B cell (primary cell): ENCODE data around the gene FSHR. TPM values are rescaled to one million over a fixed set of nuclear protein-coding genes. Genes with fewer than 3 reads are reported as not detected.

Experiments used
- ATAC-seq: fragments of 200-7000 bp; cut with Tn5 transposase; one replicate; pipeline ENCODE4 v1.10.0; 2021; ENCODE audit warnings: low read depth, mild to moderate bottlenecking, moderate number of reproducible peaks, moderate library complexity
- CTCF ChIA-PET: fragments of 350-600 bp; sonication (Branson Sonifier 250); formaldehyde crosslinking; loops from one replicate; lab custom pipeline; 2021; ENCODE audit warnings: antibody characterized with exemption, inconsistent platforms; lab: Charles Lee
- POLR2A ChIA-PET: fragments of 350-600 bp; sonication (Branson Sonifier 250); formaldehyde crosslinking; loops from one replicate; lab custom pipeline; 2021; ENCODE audit warnings: antibody characterized with exemption; lab: Charles Lee
- DNase-seq: peaks from one replicate; pipeline ENCODE4 v3.0.0; 2013
- H2AFZ ChIP-seq: 2 replicates; pipeline ENCODE4 v1.6.1; 2012; ENCODE audit warnings: mild to moderate bottlenecking, low read depth, low read length; ENCODE audit not compliant: insufficient read depth, poor library complexity, severe bottlenecking
- H3K27ac ChIP-seq, 2 donors: 1 replicate in 1 of 2; 2 replicates in 1 of 2; pipeline ENCODE4 v1.5.1; 2012 to 2013; ENCODE audit warnings: low read length in 2 of 2, mild to moderate bottlenecking in 2 of 2, moderate library complexity in 1 of 2
- H3K27me3 ChIP-seq, 4 experiments: fragments of 200-600 bp in 1 of 4; sonication (generic) in 1 of 4; replicated peaks in 1 of 4; 1 replicate in 2 of 4; 2 replicates in 2 of 4; pipeline versions ENCODE4 v1.6.1 to v1.7.0; 2013 to 2016; ENCODE audit warnings: low read length in 3 of 4, mild to moderate bottlenecking in 2 of 4, mixed read lengths in 1 of 4, moderate library complexity in 1 of 4; ENCODE audit not compliant: insufficient read depth in 4 of 4, control insufficient read depth in 3 of 4; ENCODE audit errors: control extremely low read depth in 1 of 4
- H3K36me3 ChIP-seq, 2 experiments: replicated peaks in 1 of 2; 1 replicate in 1 of 2; 2 replicates in 1 of 2; pipeline versions ENCODE4 v1.6.1 to v1.7.1; 2013; ENCODE audit warnings: low read length in 1 of 2; ENCODE audit not compliant: insufficient read depth in 2 of 2, control insufficient read depth in 1 of 2; ENCODE audit errors: control extremely low read depth in 1 of 2, extremely low read depth in 1 of 2
- H3K4me1 ChIP-seq, 2 donors: fragments of 200-600 bp in 1 of 2; sonication (generic) in 1 of 2; 1 replicate in 1 of 2; 2 replicates in 1 of 2; pipeline versions ENCODE4 v1.5.1 to v1.6.1; 2013 to 2017; ENCODE audit warnings: low read length in 2 of 2; ENCODE audit not compliant: control insufficient read depth in 2 of 2, insufficient read depth in 2 of 2
- H3K4me2 ChIP-seq: replicated peaks from 2 replicates; pipeline ENCODE3; 2012; ENCODE audit warnings: mild to moderate bottlenecking, low read depth, low read length; ENCODE audit not compliant: poor library complexity, severe bottlenecking
- H3K4me3 ChIP-seq, 5 experiments: fragments of 200-600 bp in 1 of 5; sonication (generic) in 1 of 5; 1 replicate in 3 of 5; 2 replicates in 2 of 5; pipeline versions ENCODE4 v1.5.1 to v1.7.0; 2011 to 2016; ENCODE audit warnings: low read length in 4 of 5, mild to moderate bottlenecking in 4 of 5, low read depth in 2 of 5, control low read depth in 1 of 5, moderate library complexity in 1 of 5; ENCODE audit not compliant: insufficient read depth in 1 of 5; ENCODE audit errors: control extremely low read depth in 1 of 5, extremely low read depth in 1 of 5
- H3K79me2 ChIP-seq: fragments of 200-600 bp; sonication (generic); one replicate; pipeline ENCODE4 v1.6.0; 2016; ENCODE audit warnings: low read length; ENCODE audit not compliant: control insufficient read depth, insufficient read depth
- H3K9ac ChIP-seq: fragments of 200-600 bp; sonication (generic); 2 replicates; pipeline ENCODE4 v1.6.1; 2017; ENCODE audit warnings: mild to moderate bottlenecking, low read length, moderate library complexity
- H3K9me3 ChIP-seq, 3 donors: one replicate each; pipeline versions ENCODE4 v1.6.1 to v1.7.1; 2013; ENCODE audit warnings: low read length in 2 of 3; ENCODE audit not compliant: control insufficient read depth in 2 of 3, insufficient read depth in 1 of 3; ENCODE audit errors: control extremely low read depth in 1 of 3
- H4K20me1 ChIP-seq: 2 replicates; pipeline ENCODE4 v1.6.0; 2012; ENCODE audit warnings: mild to moderate bottlenecking, low read length; ENCODE audit not compliant: insufficient read depth, control insufficient read depth, poor library complexity, severe bottlenecking
- H3K27ac Mint-ChIP-seq: one replicate; pipeline ENCODE4 v1.8.0; 2021; ENCODE audit warnings: mixed read lengths
- H3K27me3 Mint-ChIP-seq: one replicate; pipeline ENCODE4 v1.8.0; 2021; ENCODE audit warnings: mixed read lengths
- H3K4me1 Mint-ChIP-seq: one replicate; pipeline ENCODE4 v1.8.0; 2021; ENCODE audit warnings: mixed read lengths
- H3K4me3 Mint-ChIP-seq: one replicate; pipeline ENCODE4 v1.8.0; 2021; ENCODE audit warnings: mixed read lengths
- H3K9me3 Mint-ChIP-seq: one replicate; pipeline ENCODE4 v1.8.0; 2022; ENCODE audit warnings: mixed read lengths; ENCODE audit not compliant: insufficient read depth
- CTCF ChIP-seq: fragments of 200-600 bp; IDR thresholded peaks from one replicate; pipeline ENCODE4 v1.8.0; 2022; ENCODE audit warnings: antibody characterized with exemption, mild to moderate bottlenecking
- EZH2 ChIP-seq: IDR thresholded peaks from 2 replicates; pipeline ENCODE4 v1.6.1; 2012; ENCODE audit warnings: borderline replicate concordance, low read depth, mild to moderate bottlenecking, moderate library complexity, low read length; ENCODE audit not compliant: insufficient read depth, poor library complexity, severe bottlenecking
- WGBS: methylation state at CpG from one replicate; pipeline ENCODE4 v1.1.5; 2013; ENCODE audit warnings: missing lambda C conversion rate; ENCODE audit not compliant: insufficient coverage; 5-methylcytosine and 5-hydroxymethylcytosine counted together
- intact Hi-C: fragments of 100-400 bp; cut with micrococcal nuclease; formaldehyde crosslinking; loops from one replicate; pipeline ENCODE4 v1.10.0; 2022
- polyA plus RNA-seq: library from polyadenylated mRNA; depleted of rRNA; stranded (reverse); fragments of >200 nt; gene quantifications from 2 replicates; pipeline ENCODE4 v1.2.3, GENCODE V29; 2012
- total RNA-seq, 2 donors: library from RNA; stranded (reverse); fragments of 120-200 nt in 1 of 2; gene quantifications; 1 replicate in 1 of 2; 2 replicates in 1 of 2; pipeline versions ENCODE4 v1.2.3 to v1.2.4, GENCODE V29; 2013 to 2022

The FSHR gene
- total and polyA plus RNA-seq, 2 donors (not counting 1 experiment from before 2014, with no cell fraction given) = not detected

GRCh38 chr2:49108851-49109250, 45.5 kb downstream of the FSHR start:
- no peaks in the 10 kb centered on the region for H3K4me1 ChIP-seq
- TF ChIP-seq CTCF = no peak
- TF ChIP-seq EZH2 = no peak
- H3K4me3 ChIP-seq = no peak overlapping the region
- POLR2A ChIA-PET = no interaction called here
- H3K27me3 ChIP-seq = no peaks in the 10 kb centered on the region
- CTCF ChIA-PET = no interaction called here
- H4K20me1 ChIP-seq = no peaks in the 10 kb centered on the region
- DNase-seq (no peak), ATAC-seq (no peak)
- H3K36me3 ChIP-seq = no peaks in the 10 kb centered on the region
- intact Hi-C loops = no loop called here
- no peak overlapping the region for H3K27ac Mint-ChIP-seq
- H3K9ac ChIP-seq = no peak overlapping the region
- H3K79me2 ChIP-seq = no peaks in the 10 kb centered on the region
- H3K4me1 Mint-ChIP-seq = no peaks in the 10 kb centered on the region
- no peak overlapping the region for H2AFZ ChIP-seq
- no peak overlapping the region for H3K4me2 ChIP-seq
- no peak overlapping the region for H3K4me3 Mint-ChIP-seq
- no peaks in the 10 kb centered on the region for H3K9me3 ChIP-seq
- no peak overlapping the region for H3K27ac ChIP-seq
- no peaks in the 10 kb centered on the region for H3K27me3 Mint-ChIP-seq
- no peaks in the 10 kb centered on the region for H3K9me3 Mint-ChIP-seq
- WGBS = 85% methylated on average over 3 of the region's 3 CpGs

GRCh38 chr2:49108436-49108835, 45.9 kb downstream of the FSHR start:
- Mint-ChIP-seq H3K9me3 (no peaks in the 10 kb centered on the region), H3K27ac (no peak overlapping the region), H3K4me3 (no peak overlapping the region), H3K4me1 (no peaks in the 10 kb centered on the region), H3K27me3 (no peaks in the 10 kb centered on the region)
- Histone ChIP-seq H3K4me2 (no peak overlapping the region), H3K9ac (no peak overlapping the region), H3K27me3 (no peaks in the 10 kb centered on the region), H3K9me3 (no peaks in the 10 kb centered on the region), H3K4me1 (no peaks in the 10 kb centered on the region), H2AFZ (no peak overlapping the region), H3K36me3 (no peaks in the 10 kb centered on the region), H4K20me1 (no peaks in the 10 kb centered on the region), H3K79me2 (no peaks in the 10 kb centered on the region), H3K27ac (no peak overlapping the region), H3K4me3 (no peak overlapping the region)
- ATAC-seq (no peak), DNase-seq (no peak)
- intact Hi-C loops = no loop called here
- TF ChIP-seq CTCF (no peak), EZH2 (no peak)
- CTCF ChIA-PET = no interaction called here
- 59% methylated on average over 2 of the region's 3 CpGs for WGBS
- POLR2A ChIA-PET = no interaction called here
